ENCODE results near the gene UGT1A10.
"Not testable (repeated sequence)": the region's sequence is repeated elsewhere in the genome, so short reads cannot be mapped to it uniquely, and the experiment has no call there.

Gene UGT1A10

GRCh38 chr2:233692648-233693047 lies 56.4 kb downstream of the UGT1A10 start, which contains the start of gene UGT1A6:
TSS of gene UGT1A6 (plus strand) at chr2:233692890. CDS start at chr2:233693005, 115 bp downstream.
- no peak for DNase-seq (ENCODE audit: low read depth in 2 of 2)

- no peak for DNase-seq (ENCODE audit: low read depth in 2 of 2)
Measured at GRCh38 chr2:233693963-233694362, 57.7 kb downstream of the UGT1A10 start.

- no peak for DNase-seq (ENCODE audit: low read depth in 2 of 2)
Measured at GRCh38 chr2:233698740-233699139, 62.5 kb downstream of the UGT1A10 start.

GRCh38 chr2:233699424-233700027 lies 63.3 kb downstream of the UGT1A10 start:
- no peak for DNase-seq (ENCODE audit: low read depth in 2 of 2)

GRCh38 chr2:233700028-233700635 lies 63.9 kb downstream of the UGT1A10 start:
- no peak for DNase-seq (ENCODE audit: low read depth in 2 of 2)

- DNase-seq (ENCODE audit: low read depth in 2 of 2): not testable (repeated sequence)
Measured at GRCh38 chr2:233700842-233701241, 64.6 kb downstream of the UGT1A10 start.

GRCh38 chr2:233702238-233702637 lies 66.0 kb downstream of the UGT1A10 start:
- no peak for DNase-seq (ENCODE audit: low read depth in 2 of 2)

- DNase-seq (ENCODE audit: low read depth in 2 of 2): no peak
Measured at GRCh38 chr2:233705911-233706506, 69.8 kb downstream of the UGT1A10 start.

- DNase-seq (ENCODE audit: low read depth in 2 of 2): no peak
Measured at GRCh38 chr2:233706720-233707119, 70.5 kb downstream of the UGT1A10 start.

- DNase-seq (ENCODE audit: low read depth in 2 of 2): no peak
Measured at GRCh38 chr2:233707940-233708644, 71.8 kb downstream of the UGT1A10 start.

- DNase-seq (ENCODE audit: low read depth in 2 of 2): no peak
Measured at GRCh38 chr2:233708942-233709341, 72.7 kb downstream of the UGT1A10 start.

- DNase-seq (ENCODE audit: low read depth in 2 of 2): peak; percentile 52 to 65
Measured at GRCh38 chr2:233711312-233712008, 75.2 kb downstream of the UGT1A10 start.

- no peak for DNase-seq (ENCODE audit: low read depth in 2 of 2)
Measured at GRCh38 chr2:233712611-233713261, 76.5 kb downstream of the UGT1A10 start, which contains the start of gene UGT1A5. TSS of gene UGT1A5 (plus strand) at chr2:233712907. CDS start at chr2:233712992, 85 bp downstream.

- DNase-seq (ENCODE audit: low read depth in 2 of 2): no peak
Measured at GRCh38 chr2:233713262-233713615, 77.0 kb downstream of the UGT1A10 start.

- DNase-seq (ENCODE audit: low read depth in 2 of 2): no peak
Measured at GRCh38 chr2:233714121-233714520, 77.9 kb downstream of the UGT1A10 start.

GRCh38 chr2:233718552-233718951 lies 82.3 kb downstream of the UGT1A10 start, which contains the start of gene UGT1A4:
TSS of gene UGT1A4 (plus strand) at chr2:233718736. CDS start at chr2:233718821, 85 bp downstream.
- DNase-seq (ENCODE audit: low read depth in 2 of 2): no peak

- no peak for DNase-seq (ENCODE audit: low read depth in 2 of 2)
Measured at GRCh38 chr2:233728723-233729301, 92.6 kb downstream of the UGT1A10 start, which contains the start of gene UGT1A3. TSS of gene UGT1A3 (plus strand) at chr2:233729042. CDS start at chr2:233729127, 85 bp downstream.

- DNase-seq (ENCODE audit: low read depth in 2 of 2): not testable (repeated sequence)
Measured at GRCh38 chr2:233736868-233737653, 100.8 kb downstream of the UGT1A10 start.

GRCh38 chr2:233740870-233741269 lies 104.6 kb downstream of the UGT1A10 start:
- no peak for DNase-seq (ENCODE audit: low read depth in 2 of 2)
